GM19372 (cell line): Measurements from ENCODE around the gene NDFIP2.

ENCODE experiments used
- ATAC-seq: cut with Tn5 transposase; IDR thresholded peaks from one replicate; pipeline ENCODE4 v1.9.1; 2021; ENCODE audit warnings: mild to moderate bottlenecking, low read depth, moderate library complexity; ENCODE audit not compliant: unreplicated experiment

Gene NDFIP2

DNA sequence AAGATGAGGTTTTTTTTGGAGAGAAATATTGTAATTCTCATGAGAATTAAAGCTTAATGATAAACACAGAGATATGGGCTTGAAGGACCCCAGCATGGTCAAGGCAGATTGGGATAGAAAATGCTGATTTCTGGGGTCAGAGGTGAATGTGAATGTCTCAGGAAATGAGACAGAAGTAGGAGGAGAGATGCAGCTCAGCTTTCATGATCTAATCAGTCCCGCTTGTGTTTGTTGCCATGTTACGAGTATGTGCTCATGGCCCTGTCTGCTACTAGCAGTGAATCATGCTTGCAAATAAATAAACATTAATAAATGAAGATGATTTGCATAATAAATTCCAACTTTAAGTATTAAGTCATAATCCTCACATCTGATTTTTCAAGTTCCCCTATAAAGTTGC lies 23.0 kb upstream of the NDFIP2 start:
- ATAC-seq: no peak

DNA sequence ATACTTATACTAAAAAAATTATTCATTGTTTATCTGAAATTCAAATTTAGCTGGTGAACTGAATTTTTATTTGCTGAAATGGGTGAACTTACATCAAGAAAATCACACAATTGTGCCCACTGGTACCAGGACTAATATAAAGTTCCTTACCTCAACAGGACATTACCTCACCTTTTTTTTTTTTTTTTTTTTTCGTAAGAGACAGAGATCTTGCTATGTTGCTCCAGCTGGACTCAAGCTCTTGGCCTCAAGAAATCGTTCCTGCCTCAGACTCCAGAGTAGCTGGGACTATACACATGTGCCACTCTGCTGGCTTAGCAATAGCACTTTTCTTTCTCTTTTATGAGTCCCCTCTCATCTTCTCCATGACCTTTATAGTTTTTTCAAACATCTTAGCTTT lies 22.5 kb upstream of the NDFIP2 start:
- no peak for ATAC-seq

DNA sequence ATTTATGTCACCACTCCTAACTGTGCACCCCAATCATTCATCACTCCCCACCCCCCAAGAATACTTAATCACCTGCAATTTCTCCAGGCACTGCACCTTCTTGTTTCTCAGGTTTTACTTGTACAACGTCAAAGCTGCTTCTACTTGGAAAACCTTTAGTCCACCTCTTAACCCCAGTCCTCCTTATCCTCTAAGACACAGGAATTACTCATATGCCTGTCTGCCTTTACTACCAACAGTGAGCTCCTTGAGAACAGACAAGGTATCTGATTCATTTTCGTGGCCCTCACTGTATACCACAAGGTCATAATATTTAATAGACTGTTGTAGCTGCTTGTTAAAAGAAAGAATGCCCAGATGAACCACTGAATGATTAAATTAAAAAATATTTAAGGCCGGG lies 21.0 kb upstream of the NDFIP2 start:
- no peak for ATAC-seq

DNA sequence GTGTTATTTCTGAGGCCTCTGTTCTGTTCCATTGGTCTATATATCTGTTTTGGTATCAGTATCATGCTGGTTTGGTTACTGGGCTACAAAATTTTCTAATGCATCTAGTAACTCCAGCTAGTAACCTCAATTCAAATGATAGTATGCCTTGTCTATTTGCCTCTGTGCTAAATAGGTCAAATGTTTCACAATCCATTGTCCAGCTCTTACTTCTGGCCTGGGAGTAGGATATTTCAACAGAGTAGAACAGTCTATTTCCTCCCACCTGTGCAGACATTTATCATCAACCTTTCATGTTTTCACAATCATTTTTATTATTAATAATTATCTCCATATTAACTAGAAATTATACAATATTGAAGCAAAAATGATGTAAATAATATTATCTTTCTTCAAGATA lies 18.1 kb upstream of the NDFIP2 start:
- no peak for ATAC-seq

DNA sequence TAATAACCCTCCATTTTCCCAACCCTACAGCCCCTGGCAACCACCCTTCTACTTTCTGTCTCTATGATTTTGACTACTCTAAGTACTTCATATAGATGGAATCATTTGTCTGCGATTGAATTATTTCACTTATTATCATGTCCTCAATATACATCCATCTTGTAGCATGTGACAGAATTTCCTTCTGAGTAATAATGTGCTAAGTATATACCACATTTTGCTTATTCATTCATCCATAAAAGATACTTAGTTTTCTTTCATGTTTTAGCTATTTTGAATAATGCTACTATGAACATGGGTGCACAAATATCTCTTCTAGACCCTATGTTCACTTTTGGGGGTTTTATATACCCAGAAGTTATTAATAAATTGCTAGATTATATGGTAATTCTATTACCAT lies 17.4 kb upstream of the NDFIP2 start:
- ATAC-seq: no peak

DNA sequence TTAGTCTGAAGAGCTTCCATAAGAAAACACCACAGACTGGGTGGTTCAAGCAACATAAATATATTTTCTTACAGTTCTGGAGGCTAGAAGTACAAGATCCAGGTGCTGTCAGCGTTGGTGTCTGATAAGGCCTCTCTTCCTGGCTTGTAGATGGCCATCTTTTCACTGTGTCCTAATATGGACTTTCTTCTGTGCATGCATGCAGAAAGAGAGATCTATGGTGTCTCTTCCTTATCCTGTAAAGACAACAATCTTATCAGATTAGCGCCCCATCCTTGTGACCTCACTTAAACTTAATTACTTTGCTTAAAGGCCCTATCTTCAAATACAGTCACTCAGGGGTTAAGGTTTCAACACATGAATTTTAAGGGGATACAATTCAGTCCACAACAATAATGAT lies 14.1 kb upstream of the NDFIP2 start:
- no peak for ATAC-seq

DNA sequence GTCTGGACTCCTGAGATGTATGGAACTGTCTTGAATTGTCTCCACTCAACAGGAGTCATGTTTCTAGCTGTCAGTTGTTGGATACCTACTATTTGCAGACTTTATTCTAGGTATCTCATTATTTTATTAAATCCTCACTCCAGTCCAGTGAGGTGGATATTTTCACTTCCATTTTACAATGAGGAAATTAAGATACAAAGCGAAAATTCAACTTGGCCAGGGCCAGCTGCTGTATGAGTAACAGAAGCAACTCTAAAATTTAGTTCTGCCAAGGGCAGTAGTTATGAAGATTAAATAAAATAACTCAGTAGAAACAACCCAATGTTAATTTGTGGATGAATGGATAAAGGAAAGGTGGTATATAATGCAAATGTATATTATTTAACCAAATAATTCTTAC lies 12.6 kb upstream of the NDFIP2 start:
- no peak for ATAC-seq

DNA sequence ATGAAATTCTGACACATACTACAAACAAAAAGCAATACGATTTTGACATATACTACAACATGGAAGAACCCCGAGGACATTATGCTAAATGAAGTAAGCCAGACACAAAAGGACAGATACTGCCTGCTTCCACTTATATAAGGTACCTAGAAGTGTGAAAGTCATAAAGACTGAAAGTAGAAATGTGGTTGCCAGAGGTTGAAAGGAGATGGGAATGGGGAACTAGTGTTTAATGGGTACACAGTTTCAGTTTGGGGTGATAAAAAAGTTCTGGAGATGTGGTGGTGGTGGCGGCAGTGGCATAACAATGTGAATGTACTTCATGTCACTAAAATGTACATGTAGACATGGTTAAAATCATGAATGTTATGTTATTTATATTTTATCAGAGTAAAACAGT lies 12.1 kb upstream of the NDFIP2 start:
- ATAC-seq: no peak

DNA sequence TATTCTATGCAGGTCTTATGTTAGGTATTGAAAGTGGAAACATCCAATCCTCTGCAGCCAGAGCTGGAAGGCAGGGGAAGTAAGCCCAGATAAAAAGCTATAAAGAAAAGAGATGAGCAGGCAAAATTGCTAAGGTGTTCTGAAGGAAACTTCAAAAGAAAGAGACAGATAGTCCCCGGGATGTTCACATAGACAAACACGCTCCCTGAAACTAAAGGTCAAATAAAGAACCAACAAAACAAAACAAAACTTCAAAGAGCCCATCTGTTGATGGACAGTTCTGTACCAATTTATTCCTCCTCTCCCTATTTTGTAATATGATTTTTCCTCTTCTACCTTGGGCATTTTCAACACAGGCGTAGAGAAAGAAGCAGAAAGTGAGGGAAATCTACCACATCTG lies 11.3 kb upstream of the NDFIP2 start:
- ATAC-seq: no peak

DNA sequence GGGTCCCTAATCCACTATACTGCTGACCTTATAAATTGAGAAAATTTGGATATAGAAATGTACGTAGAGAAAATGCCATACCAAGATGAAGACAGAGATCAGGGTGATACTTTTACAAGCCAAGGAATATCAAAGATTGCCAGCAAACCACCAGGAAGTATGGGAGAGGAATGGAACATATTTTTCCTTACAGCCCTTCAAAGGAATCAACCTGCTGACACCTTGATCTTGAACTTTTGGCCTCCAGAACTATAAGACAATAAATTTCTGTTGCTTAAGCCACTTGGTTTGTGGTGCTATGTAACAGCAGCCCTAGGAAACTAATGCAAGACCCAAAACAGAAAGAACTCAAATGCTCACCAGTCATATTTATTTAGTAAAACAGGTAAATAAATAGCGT lies 10.3 kb upstream of the NDFIP2 start:
- ATAC-seq: no peak

DNA sequence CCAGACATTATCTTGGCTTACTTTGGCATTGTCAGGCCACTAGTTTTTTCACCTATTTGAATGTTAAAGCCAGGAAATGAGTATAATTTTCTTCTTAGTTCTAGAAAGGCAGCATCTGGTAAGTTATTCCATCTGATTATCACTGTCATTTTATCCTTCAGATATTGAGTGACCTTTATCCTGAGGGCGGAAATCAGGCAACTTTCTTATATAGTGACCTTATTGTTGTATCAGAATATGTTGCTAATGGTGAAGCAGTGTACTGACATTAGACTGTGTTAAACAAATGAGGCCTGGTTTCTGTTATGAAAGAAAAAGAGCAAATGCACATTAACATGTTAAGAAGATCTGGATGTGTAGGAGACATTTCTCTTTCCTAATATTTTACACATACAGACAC lies 5.4 kb upstream of the NDFIP2 start:
- ATAC-seq: no peak

DNA sequence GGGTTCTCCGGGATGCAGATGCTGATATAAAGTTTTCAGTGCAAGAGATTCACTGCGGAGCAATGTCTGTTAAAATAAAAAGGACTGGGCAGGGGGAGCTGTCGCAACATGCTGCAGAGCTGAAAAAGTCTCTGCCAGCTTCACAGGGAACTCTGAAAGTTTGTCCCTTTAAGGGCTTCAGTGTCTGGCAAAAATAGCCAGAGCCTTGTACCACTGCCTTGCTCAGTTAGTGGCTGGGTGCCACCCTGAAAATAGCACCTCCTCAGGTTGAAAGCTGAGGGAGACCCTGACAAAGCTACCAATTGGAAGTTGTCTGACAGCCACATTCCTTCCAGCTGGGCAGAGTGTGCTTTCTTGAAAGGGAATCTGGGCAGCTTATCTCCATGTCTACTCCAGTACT lies 3.0 kb upstream of the NDFIP2 start:
- no peak for ATAC-seq

DNA sequence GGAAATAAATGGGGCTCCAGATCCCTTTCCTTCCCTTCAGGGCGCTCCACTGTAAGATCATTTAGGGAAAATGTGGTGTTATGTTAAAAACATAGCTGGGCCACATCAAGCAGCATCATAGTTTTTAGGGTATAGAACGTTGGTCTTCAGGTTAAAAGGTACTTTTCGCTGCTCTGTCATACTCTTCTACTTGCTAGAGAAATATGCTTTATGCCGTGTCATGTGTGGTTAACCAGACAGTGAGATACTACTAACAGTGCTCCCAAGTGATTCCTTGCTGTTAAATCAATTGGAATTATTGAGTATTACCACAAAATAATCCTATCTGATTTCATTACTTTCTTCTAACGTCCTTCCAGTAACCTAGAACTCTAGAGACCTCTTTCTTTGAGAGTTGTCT lies 1.1 kb upstream of the NDFIP2 start:
- no peak for ATAC-seq

DNA sequence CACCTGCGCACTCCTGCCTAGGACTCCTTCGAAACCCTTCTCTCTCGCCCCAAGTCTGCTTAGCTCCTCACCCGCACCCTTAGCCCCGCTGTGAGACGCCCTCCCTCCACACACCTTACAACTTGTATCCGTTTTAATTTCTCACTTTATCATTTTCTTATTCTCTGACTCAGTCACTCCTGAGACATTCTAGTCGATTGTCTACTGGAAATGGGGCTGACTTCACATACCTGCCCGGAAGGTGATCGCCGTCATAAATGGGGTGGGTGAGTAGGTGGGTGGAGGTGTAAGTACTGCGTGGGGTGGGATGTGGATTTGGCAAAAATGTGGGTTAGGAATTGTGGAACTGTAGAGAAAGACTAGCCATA lies 714 bp downstream of the NDFIP2 start:
- peak; percentile 35 for ATAC-seq

DNA sequence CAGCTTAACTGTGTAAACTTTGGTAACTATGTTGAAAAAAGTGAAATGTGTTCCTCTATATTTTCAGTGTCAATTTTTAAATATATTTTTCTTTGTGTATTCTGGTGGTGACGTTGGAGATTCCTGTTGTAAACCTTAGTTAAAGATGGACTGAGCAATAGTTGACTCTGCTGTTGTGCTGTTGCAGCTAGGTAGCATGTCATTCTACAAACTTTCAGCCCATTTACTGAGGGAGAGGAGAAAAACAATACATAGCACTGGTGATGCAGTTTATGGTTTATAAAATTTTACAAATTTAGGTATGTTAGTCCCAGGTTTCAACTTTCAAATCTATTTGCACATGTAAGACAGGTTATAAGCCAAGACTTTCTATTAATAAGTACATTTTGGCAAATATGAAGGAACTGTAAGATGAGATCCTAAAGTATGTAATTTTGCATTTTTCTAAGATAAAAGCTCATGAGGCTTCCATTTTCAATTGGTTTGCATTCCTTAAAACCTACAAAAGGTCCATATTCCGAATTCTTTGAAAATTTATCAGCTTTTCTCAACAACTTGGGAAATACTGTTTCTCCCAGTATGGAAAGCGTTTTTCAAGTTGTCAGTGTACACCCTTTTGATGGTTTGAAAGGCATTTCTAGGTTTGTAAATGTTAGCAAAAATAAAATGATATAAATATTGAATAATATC lies 1.5 kb downstream of the NDFIP2 start:
- ATAC-seq: no peak

DNA sequence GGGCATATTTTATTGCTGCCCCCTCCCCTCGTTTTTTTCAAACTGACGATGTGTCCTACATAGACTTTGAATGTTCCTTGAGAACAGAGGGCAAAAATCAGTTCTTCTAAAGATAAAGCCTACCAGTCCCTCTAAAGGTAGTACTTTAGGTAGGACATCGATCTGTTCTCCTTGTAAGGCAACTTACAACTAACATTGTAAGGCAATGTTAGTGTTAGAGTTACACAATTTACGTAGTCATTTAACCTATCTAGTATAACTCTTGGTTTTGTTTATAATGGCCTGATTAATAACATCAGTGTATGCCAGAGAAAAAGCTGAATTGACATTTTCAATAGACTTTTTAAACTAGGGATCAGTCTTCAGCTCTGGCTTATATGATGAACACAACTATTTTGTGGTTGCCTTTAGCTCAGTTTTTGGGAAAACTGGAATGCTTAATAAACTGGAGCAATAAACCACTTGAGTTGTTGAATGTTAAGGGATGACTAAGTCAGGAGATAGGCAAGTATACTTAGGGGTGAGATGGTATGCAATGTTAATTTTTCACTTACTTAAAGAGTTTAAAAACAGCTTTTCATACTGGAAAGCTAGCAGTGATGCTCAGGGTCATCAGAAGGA lies 2.2 kb downstream of the NDFIP2 start:
- ATAC-seq: no peak

DNA sequence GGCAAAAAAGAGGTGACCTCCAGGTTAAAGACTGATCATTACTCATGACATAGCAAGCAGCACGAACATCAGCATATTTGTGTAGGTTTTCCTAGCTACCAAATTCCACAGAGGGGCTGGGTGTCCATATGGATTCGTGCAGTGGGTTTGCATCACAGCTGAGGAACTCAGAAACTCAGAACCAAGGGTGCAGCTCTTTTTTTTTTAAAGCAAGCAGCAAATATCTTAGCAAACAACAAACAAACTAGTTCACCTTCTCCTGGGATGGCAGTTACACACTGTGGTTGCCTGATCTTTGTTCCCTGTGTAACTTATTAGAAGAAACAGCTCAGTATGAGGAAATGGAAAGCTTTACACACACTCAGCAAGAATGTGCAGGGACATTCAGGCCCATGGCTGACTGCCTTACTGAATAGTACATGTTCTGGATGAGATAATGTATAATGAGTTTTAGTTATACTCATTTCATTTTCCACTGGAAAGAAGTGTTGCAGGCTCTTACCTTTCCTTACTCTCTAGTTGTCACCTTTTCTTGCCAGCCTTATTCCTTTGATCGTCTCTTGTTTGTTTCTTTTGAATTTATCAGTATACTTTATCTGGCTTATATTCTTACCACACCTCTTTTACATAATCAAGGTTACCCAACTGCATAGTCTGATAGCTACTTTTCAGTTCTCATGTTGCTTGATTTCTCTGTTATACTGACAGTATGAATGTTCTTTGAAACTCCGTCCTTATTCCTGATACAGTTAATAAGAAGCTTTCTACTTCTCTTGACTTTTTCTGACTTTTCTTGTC lies 4.3 kb downstream of the NDFIP2 start:
- ATAC-seq: no peak

DNA sequence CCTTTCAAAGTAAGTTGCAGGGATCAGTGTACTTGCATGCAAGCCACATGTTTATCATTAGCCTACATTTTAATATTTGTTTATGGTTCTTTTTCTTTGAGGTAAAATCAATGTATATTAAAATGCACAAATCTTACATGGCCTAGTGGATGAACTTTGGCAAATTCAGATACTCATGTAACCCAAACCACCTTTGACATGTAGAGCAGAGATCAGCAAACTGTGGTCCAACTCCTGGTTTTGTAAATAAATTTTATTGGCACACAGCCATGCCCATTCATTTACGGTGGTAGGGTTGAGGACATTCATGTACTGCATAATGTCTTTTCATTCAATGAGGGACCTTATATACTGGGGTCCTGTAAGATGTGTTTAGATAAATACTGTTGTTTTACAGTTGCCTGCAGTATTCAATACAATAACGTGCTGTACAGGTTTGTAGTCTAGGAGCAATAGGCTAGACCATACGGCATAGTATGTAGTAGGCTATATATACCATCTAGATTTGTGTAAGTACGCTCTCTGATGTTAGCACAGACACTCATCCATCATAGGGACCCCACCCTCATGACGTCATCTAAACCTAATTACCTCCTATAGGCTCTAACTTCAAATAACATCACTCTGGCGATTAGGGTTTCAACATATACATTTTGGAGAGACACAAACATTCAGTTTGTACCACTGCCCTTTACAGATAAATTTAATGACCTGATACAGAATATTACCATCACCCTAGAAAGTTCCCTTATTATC lies 5.7 kb downstream of the NDFIP2 start:
- ATAC-seq: no peak

DNA sequence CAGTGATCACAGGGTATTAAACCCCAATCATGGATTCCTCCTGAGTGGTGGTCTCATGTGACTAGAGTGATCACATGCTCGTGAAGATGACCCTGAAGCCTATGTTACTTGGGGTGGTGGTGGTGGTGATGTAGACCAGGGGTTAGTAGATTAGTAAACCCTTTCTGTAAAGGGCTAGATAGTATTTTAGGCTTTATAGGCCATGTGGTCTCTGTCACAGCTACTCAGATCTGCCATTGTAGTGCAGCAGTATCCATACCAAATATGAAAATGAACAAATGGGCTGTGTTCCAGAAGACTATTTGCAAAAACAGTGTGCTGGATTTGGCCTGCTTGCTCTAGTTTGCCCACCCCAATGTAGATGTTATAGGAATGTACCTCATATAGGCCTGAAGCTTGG lies 9.4 kb downstream of the NDFIP2 start:
- ATAC-seq: no peak

DNA sequence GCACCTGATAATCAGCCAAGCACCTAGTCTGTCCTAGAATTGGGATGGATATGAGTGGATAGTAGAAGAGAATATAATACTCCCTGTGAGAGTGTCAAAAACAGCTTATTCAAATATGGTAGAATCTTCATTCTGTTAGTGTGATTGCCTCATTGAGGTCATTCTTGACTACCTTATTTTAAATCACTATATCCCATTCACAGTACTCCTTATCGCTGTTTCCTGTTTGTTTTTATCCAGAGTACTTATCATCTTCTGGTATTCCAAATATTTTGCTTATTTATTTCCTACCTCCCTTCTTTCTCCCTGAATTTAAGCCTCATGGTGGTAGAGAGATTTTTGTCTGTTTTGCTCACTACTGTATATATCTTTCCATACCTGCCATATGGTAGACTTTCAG lies 9.9 kb downstream of the NDFIP2 start:
- no peak for ATAC-seq

DNA sequence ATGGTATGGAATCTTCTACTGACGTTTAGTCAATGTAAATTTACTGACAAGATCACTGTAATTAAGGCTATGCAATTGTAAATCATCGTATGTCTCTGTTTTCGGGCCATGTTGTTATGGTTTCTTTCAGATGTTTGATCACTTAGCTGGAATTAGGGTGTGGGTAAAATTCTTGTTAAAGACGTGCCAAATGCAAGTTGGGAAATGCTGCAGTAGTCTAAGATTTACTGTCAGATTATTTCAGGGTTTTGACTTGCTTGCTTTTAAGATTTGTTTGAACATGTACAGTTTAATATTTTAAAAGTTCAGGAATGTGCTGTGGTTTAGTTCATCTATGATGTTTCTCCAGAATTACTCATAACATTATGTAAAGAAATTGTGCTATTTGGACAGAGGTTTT lies 10.8 kb downstream of the NDFIP2 start:
- ATAC-seq: no peak
